NCI-H1436 (cell line): ENCODE results near the gene GYG1.
"Not testable (repeated sequence)": the region's sequence is repeated elsewhere in the genome, so short reads cannot be mapped to it uniquely, and the experiment has no call there.

Source experiments
- DNase-seq: peaks from one replicate; lab custom pipeline; 2025; lab: John Stamatoyannopoulos, UW

The GYG1 gene

DNA sequence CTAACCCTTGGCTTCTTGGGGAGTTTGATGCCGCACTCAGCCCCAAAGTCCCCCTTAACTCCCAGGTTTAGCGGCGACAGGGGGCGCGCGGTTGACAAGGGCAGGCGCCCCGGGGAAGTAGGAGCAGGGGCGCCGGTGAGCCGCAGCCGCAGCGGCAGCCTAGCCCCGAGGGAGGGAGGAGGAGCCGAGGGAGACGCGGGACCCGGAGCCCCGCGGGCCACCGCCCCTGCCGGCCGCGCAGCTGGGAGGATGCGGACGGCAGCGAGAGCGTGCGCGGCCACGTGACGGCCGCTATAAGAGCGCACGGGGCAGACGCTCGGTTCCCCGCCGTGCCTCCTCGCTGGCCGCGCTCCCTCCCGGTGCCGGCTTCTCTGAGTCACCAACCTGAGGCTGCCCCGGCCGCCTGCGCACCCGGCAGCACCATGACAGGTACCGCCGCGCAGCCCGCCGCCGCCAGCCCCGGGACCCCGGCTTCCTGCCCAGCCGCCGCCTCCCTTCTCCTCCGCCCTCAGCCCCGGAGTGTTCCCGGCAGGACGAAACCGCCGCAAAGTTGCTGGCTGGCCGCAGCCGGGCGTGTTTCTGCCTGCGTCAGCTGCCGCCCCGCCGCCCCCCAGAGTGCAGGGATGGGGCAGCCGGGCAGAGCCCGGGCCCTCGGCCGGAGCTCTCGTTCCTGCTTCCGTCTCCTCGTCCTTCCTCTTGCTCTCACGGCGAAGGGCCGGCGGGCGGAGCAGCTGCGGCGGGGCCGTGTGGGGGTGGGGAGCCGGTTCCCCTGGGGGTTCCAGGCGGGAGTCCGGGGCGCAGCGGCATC, at the start of gene GYG1:
GYG1 (plus strand) TSS at position 322 of the 808 bp plus-strand sequence; CDS start at position 423, 101 bp downstream.
- DNase-seq, result peak; percentile 81

DNA sequence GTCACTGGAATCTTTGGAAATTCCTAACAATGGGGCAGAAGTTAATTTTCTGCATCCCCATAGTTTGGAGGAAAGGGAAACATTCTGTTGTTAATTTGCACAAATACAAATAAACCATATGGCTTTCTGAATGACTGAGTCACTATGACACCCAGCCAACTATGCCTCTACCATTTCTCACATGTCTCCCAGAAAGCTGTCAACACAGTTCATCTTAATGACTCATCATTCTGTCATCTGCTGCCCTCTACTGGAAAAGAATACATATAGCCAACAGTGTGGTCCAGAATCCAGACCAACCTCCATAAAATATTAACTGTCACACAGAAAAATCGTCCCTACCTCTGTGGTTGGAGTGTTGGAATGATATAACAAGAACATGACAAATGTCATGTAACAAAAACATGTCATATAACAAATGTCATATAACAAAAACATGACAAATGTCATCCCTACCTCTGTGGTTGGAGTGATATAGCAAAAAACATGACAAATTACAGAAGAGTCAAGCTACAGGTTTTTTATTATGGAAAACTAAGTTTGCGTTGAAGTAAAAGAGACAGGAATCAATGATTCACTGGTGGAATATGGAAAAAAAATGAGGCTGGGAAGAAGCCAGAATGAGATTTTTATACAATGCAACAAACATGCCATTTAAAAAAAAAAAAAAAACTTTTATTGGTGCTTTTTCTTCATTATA, 47.7 kb upstream of the GYG1 start:
- DNase-seq, result peak; percentile 73

DNA sequence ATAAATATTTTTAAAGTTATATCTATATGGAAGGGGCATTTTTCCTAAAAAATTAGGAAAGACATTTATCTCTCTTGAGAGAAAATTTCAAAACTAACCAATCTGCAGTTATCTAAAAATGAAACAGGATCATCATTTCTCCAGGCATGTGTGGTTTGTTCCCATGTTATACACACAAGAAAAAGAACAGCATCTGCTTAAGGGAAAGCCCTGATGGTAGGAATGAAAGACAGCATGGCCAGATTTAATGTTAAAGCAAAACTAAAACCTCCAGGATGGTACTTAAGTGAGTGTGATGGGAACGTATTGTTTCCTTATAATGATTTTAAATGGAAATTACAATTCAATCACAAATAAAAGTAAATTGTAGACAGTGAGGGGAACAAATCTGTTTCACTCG, 46.2 kb upstream of the GYG1 start:
- DNase-seq, result no peak

DNA sequence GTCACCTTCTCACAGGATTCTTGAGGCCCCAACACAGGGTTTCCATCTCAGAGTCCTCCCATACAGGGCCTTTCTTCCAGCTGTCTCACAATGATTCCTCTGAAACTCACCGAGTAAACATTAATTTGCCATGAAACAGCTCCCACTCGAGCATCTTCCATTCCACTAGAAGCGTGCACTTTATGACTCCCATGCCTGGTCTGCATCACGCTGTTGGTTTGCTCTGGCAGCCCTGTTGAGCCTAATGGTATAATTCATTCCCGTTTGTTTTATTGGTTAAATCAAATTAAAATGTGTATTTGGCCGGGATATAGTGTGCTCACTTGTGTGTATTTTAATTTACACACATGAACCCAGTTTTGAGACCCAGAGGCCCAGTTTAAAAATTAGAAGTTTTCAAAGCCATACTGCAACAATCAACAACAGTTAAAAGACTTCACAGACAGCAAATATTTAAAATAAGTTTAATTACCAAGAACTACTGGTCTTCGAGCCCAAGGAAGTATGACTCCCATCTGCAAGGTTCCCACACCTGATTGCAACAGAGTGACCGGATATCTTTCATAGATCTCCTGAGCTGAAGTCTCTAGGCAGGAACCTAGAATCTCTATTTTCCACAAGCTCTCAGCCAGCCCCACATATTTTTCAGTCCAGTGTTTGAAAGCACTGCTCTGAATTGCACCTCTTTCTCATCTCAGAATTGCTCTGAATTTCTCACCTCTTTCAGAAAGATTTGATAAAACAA, 42.3 kb upstream of the GYG1 start:
- no peak for DNase-seq

DNA sequence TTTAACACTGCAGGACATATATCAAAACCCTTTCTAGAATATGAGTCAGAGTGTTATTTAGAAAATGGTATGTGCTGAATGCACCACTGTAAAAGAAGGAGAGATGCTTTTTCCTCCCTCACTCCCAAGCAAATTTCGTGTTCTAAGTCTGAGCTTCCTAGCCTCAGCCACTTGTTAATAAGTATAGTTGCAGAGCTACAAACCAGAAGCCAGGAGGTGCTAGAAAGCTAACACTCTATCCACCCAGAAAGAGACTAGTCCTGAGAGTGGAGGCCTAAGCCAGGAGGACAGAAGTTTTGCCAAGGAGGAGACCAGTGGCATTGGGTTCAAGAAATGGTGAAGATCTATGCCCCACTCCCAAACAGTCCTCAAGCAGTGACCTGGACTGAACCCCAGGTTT, 40.5 kb upstream of the GYG1 start:
- DNase-seq, result no peak

DNA sequence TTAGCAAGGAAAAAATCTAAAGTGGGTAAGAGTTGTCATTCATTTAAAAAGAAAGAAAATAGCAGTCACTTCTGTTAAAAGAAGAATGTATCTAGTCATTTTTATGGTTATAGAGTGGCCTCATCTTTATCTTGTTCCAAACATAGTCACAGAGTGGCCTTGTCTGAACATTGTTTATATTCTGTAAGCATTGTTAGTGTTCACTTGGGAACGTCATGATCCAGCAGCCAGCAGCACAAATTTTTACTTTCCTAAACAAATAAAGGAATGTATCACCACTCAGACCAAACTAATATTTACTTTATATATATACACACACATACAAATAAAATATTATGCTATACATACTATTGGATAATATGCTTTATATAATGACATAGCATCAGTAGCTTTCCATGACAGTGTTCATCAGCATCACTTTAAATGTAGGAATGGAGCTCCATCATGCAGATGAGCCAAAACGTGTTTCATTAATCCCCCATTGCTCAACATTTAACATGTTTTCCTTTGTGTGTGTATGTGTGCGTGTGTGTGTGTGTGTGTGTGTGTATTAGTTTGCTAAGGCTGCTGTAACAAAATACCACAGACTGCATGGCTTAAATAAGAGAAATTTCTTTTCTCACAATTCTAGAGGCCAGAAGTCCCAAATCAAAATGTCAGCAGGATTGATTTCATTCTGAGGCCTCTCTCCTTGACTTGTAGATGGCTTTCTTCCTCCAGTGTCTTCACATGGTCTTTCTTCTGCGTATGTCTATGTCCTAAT, 39.6 kb upstream of the GYG1 start:
- DNase-seq, result no peak

DNA sequence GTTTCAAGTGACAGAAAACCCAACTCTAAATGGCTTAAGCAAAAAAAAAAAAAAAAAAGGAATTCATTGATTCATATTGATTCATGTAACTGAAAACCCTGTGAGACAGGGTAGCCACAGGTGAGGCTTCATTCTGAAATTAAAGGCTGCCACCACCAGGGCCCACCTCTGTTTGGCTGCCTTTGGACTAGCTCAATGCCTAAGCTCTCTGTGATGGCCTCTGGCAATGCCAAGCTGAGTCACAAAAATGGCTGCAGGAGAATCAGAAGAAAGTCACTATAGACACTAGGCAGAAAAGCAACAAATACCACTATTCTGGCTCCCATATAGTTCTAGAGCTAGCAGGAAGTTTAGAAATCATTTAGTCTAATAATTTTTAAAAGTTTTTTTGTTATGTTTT, 38.2 kb upstream of the GYG1 start:
- no peak for DNase-seq

DNA sequence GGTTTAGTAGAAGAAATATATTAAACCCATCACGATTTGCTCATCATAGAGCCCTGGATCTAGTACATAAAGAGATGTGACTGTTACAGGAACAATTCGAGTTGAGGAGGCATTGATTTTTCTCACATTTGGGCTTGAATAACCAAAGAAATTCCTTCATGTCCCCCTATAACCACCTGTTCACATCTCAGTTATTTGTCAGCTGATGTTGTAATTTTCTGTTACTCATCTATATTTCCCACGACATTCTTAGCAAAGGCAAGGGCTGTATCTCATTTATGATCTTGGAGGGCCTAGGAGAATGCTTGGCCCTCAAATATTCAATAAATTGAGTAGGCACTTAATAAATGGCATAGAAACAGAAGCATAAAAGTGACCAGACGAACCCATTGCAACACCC, 36.4 kb upstream of the GYG1 start:
- no peak for DNase-seq

DNA sequence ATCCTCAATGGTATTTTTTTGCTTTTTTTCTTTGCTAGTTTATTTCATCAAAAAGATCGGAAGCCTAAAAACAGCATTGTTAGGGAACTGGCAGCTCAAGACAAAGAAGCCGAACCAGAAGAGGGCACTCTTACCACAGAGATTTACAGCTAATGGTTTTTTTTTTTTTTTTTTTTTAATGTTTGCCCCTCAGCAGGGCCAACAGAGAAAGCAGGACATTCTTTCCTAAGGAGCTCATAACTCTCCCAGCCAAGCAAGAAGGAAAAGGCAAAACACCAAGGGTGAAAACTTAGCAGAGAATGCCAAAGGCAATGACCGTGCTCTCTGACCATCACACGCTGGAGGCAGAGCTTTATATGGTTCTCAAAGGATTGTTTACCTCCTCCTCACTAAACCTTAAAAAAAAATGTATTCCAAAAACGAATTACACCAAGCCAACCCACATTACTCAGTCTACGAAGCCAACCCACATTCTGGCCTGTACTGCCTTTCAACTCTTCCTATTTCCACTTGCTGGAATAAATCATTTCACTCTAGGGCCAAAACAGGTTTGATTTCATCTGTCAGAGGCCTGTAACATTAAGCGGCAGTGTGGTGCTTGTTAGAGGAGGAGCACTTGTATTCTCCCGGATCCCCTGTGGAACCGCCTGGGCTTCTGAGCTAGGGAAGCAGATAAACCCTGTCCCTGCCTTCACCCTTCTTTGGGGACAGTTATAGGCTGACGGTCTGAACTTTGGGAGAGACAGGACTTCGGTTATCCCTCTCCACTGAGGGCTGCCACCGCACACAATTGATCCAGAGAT, 35.6 kb upstream of the GYG1 start:
- DNase-seq, result peak; percentile 38

DNA sequence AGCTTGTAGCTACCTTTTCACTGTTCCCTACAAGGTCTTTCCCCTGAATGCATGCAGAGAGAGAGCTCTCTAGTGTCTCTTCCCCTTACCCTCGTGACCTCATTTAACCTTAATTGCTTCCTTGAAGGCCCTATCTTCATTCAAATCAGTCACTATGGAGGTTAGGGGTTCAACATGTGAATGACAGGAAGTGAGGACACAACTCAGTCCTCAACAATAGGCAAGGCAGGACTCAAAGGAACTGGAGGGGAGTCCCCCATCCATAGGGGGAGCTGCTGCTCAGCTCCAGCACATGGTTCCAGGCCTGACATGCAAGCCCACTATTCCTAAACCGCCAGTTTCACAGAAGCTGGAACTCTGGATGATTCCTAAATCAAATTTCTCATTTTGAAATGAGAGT, 33.8 kb upstream of the GYG1 start:
- DNase-seq, result peak; percentile 6

DNA sequence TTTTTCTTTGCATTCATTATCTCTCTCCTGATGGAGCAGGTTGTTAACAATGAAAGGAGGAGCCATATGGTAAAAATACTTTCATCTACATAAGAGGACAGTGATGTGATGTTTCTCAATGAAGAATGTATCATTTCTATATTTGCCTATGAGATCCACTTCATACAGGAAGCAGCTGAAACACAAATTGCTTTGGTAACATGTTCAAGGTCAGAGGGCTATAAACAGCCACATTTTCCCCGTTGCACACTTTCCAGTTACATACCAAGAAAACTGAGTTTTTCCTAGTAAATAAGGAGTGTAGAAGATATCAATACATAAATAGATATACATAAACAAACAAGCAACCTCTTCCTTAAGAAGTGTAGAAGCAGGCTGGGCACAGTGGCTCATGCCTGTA, 32.6 kb upstream of the GYG1 start:
- no peak for DNase-seq

DNA sequence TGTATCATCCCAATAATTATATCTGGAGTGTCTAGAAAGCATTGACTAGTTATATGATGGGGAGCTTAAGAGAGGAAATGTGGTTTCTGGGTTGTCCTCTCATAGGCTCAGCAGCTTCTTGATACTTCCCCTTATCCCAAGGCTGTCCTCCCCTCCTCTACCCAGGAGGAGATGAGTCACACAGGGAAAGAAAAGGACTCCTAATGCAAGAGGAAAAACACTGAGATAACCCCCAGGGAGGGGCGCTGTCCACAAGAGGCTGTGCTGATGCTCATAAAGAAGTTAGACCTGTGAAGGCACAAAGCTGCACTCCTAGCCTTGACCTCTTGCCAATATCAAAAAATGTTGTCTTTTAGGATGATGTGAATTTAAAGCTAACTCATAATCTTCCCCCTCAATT, 28.8 kb upstream of the GYG1 start:
- DNase-seq, result no peak

DNA sequence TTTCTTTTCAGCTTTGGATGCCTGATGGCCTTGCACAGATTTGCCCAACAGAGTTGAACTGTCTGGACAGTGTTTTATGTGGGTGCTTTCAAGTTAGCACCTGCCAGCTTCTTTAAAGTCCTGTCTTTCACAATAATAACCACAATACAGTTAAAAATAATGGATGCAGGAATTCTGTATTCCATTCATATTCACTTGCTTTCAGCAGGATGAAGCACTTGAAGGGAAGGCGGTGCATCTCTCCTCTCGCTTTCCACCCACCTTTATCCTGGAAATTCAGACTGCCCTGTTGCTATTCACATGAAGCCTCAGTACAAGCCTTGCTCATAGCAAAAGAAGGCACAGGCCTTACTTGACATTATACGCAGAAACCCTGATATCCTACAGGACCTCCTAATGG, 26.5 kb upstream of the GYG1 start:
- no peak for DNase-seq

DNA sequence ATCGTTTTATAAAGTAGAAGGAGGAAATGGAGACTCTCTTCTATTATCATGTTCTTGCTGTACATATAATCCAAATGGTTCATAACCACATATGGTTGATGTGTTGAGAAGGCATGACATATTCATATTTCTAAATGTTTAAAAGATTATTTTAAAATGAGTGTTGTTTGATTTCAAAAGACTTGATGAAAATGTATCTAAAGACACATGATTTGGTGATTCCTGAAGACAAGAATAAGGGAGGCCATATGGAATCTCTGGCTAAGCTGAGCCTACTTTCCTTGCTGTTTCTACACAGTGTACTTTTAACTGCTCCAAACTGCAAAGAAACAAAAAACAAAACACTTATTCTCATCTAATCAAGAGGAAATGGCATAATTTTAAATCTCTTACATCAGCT, 23.0 kb upstream of the GYG1 start:
- no peak for DNase-seq

DNA sequence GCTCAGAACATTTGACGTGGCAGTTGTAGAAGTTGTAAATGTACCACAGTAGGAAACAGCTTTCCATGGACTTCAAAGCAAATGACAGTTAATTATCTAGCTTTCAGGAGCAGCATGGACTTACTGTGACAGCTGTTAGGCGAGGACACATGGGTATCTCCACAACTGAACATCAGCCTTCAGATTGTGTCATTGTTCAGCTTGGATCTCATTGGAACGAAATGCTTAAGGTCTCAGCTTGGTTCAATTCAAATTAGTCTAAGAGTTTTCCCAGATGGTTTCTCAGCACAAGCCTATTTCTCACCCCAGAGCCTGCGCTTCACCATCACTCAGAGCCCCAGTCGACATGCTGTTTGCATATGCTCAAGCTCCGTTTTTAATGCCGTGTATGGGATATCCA, 21.1 kb upstream of the GYG1 start:
- no peak for DNase-seq

DNA sequence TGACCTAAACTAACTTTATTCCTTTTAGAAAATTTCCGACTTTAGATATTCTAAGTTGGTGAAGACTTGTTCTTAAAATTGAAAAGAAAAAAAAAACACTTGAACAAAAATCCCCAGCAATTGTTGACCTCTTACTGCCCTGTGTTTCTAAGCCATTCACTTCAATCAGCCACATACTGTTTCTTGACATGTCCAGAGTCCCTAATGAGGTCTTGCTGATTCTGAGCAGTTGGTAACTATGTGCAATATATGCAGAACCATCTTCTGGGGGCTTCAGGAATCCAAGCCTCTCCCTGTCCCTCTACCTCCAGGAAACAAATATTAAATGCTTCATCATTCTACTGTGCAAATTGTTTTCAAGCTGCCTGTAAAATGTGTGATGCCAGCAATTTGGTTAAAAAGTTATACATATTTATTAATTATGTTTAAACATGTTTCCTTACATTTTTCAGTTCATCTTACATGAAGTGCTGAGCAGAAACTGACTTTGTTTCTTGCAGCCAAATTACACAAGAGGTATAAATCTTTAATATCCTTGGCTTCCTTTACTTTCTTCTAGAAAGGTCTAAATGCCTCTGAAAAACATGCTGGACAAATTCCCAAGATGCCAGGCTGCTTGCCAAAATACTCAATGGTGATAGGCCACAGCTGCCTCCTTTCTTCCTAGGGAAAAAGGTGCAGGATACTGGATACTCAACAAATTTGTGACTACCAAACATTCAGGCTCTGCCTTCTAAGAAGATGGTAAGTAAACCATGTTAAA, 19.8 kb upstream of the GYG1 start:
- DNase-seq, result no peak

DNA sequence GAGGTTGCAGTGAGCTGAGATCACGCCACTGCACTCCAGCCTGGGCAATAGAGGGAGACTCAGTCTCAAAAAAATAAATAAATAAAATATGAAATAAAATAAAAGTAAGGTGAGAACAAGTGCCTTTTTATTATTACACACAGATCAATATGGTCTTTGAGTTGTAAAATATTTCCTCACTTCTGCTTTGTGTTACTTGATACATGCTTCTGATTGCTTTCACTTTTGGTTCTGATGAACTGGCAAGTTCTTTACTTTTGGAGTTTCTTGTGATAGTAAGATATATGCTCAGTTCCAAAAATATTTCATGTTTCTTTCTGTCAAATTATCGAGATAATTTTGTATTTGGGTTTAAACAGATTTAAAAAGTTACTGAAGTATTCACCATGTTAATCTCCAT, 16.6 kb upstream of the GYG1 start:
- DNase-seq, result no peak

DNA sequence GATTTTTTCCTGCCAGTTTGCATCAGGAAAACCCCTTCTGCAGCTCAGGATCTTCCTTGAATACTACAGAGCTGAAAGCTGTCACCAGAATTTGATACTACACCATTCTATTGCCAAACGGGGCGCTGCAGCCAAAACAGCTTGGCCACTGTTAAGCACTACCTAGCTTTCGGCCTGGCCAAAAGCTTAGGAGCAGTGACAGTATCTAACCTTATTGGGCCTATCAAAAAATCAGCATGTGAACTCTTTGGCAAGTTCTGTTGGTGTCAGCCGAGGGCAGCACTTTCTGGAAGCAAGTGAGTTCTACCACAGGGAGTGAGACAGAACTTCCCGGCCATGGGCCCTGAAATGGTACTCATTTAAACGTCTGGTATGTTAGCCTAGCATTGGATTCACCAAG, 16.1 kb upstream of the GYG1 start:
- no peak for DNase-seq

DNA sequence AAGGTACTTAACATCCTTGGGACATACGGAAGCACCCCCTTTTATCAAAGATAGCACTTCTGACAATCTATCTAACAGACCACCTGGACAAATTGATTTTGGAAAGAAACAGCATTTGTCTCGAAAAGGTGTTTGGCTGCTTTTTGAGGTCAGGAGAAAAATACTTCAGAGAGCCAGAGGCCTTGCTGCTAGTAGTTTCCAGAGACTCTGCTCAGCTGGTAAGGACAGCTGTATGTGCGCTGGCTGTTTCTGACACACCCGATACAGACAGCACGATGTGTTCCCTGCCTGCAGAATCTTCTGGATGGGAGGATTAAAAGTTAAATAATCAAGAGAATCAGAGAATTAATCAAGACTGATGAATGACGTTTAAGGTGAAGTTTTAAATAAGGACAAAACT, 15.6 kb upstream of the GYG1 start:
- no peak for DNase-seq

DNA sequence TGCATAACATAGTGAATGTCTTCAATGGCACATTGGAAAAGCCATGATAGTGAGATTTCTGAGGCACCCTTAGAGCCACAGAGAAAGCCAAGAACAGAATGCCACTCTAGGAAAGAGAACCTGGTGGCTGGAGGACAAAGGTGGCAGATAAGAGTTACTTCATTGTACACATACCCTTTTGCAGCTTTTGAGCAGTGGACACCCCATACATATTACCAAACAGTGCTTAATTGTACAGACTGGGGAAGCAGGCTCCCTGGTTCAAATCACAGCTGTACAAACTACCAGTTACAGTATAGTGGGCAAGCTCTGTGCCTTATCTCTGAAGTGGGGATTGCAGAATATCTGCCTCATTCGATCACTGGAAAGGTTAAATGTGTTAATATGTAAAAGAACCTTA, 10.1 kb upstream of the GYG1 start:
- no peak for DNase-seq

DNA sequence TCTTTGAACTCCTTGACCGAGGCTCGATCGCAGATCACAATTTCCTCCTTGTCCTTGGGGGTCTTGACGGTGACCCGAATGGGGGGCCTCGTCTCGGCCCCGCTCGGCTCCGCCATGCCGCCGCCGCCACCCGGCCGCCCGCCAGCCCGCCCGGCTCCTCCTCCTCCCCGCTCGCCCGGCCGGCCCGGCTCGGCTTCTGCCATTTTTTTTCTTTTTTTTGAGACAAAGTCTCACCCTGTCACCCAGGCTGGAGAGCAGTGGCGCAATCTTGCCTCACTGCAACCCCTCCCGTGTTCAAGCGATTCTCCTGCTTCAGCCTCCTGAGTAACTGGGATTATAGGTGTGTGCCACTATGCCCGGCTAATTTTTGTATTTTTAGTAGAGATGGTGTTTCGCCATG, 3.8 kb upstream of the GYG1 start:
- not testable (repeated sequence) for DNase-seq
